Lower leg skin (tissue), 3 donors: ENCODE results near the gene OAS2.

ENCODE experiments used
- CTCF ChIP-seq, 3 donors: fragments of 450-650 bp; IDR thresholded peaks; one replicate each; pipeline ENCODE4 v1.5.1; 2016; ENCODE audit warnings: antibody characterized with exemption in 3 of 3, mild to moderate bottlenecking in 3 of 3, moderate library complexity in 2 of 3
- POLR2A ChIP-seq, 2 donors: fragments of 450-650 bp; IDR thresholded peaks; one replicate each; pipeline ENCODE4 v1.6.1; 2016 to 2017; ENCODE audit warnings: antibody characterized with exemption in 2 of 2, mild to moderate bottlenecking in 1 of 2, moderate library complexity in 1 of 2

DNA sequence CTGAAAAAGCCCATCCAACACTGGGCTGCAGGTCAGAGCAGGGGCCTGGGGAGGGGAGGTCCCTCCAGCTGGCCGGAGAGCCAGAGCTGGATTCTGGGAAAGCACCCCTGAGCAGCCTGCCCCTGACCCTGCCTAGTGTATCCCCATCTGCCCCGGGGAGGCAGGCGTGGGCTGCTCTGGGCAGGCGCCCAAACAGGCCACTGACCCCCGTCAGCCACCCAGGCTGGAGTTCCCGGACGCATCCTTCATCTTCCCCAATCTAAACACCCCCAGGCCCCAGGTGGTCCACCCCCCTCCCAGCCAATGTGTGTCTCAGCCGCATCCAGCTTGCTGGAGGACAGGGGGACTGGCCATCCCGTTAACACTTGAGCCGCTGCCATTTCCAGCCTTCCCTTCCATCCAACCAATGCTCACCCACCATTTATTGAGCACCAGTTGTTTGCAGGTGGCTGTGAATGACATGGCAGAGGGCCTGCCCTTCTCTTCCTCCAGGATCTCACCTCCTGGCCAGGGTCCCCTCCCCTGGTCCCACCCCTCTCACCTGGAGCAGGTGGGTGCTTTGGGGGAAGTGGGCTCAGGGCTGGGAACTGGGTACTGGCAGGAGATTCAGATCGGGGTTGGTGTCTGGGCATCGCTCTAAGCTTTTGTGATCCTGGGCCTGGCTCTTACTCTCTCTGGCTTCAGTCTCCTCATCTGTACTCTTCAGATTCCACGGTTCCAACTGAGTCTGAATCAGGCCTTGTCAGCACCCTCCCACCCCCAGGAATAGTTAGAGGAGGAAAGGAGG is 77.5 kb downstream of the OAS2 start:
- TF ChIP-seq POLR2A (IDR thresholded peaks at IDR 0.05) (no peak), CTCF (IDR thresholded peaks at IDR 0.05) (no peak)
